GM19467 (cell line): ENCODE measurements around the gene TOR2A.
"Not testable (repeated sequence)": the region's sequence is repeated elsewhere in the genome, so short reads cannot be mapped to it uniquely, and the experiment has no call there.

Source experiments
- ATAC-seq: cut with Tn5 transposase; IDR thresholded peaks from one replicate; pipeline ENCODE4 v1.9.1; 2021; ENCODE audit warnings: mild to moderate bottlenecking, moderate library complexity; ENCODE audit not compliant: unreplicated experiment

The TOR2A gene

DNA sequence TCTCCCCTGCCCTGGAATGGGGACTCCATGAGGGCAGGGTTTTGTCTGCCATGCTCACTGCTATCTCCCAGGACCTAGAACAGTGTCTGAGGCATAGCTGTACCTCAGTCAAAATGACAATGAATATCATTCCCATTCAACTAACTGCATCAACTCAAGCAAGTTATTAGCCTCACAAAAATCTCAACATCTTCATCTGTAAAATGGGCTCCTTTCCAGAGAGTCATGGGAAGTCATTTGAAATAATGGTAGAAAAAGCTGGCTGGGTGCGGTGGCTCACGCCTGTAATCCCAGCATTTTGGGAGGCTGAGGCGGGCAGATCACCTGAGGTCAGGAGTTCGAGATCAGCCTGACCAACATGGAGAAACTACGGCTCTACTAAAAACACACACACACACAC, 34.0 kb upstream of the TOR2A start:
- no peak for ATAC-seq

GRCh38 chr9:127768698-127769097, 33.6 kb upstream of the TOR2A start:
- ATAC-seq, result no peak

GRCh38 chr9:127767909-127768331, 32.8 kb upstream of the TOR2A start:
- ATAC-seq, result no peak

DNA sequence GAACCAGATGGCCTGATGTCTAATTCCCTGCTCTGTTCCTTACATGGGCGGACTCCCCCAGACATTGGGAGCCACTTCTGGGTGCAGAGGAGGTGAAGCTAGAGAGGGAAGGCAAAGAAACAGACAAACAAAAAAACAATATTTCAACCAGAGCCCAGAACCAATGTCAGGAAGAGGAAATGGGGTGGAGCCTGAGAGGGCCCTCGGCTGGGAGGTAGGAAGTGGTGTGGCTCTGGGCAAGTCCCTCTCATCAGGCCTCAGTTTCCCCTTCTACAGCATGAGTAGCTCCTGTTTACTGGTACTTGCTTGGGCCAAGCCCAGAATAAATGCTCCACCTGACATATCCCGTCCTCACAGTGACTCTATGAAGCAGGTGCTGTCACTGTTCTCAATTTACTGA, 32.3 kb upstream of the TOR2A start:
- no peak for ATAC-seq

DNA sequence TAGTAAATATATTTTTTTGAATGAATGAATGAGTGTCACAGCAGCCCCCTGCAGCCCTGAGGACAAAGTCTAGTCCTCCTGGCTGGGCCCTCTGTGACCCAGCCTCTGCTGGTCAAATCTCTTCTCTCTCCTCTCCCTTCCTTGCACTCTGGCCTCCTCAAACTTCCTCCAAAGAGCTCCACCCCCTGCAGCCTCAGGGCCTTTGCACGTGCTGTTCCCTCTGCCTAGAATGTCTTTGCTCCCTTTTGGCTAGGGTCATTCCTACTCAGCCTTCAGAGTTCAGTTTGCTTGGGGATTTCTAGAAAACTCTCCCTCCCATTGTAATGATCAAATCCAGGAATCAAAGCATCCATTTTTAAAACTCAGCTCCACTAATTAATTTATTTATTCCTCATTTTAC, 30.3 kb upstream of the TOR2A start:
- ATAC-seq, result no peak

DNA sequence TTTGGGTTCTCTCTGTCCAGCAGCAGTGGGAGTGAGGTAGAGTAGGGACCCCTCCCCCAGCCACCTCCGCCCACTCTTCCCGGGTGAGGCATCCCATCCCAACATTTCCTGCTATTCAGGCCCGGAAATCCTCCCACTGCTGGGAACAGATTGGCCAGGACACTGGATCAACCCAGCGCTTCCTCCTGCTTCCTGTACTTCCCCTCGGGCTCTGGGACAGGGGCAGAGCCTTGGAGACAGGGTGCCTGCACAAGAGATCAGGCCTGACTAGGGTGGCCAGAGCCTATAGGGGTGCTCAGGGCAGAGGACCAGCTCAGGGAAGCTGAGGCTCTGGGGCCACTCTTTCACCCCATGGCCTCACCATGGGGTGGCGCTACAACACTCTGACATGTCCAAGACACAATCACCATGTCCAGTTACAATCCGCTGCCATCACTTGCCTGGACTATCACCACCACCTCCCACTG, 28.9 kb upstream of the TOR2A start:
- ATAC-seq, result no peak

DNA sequence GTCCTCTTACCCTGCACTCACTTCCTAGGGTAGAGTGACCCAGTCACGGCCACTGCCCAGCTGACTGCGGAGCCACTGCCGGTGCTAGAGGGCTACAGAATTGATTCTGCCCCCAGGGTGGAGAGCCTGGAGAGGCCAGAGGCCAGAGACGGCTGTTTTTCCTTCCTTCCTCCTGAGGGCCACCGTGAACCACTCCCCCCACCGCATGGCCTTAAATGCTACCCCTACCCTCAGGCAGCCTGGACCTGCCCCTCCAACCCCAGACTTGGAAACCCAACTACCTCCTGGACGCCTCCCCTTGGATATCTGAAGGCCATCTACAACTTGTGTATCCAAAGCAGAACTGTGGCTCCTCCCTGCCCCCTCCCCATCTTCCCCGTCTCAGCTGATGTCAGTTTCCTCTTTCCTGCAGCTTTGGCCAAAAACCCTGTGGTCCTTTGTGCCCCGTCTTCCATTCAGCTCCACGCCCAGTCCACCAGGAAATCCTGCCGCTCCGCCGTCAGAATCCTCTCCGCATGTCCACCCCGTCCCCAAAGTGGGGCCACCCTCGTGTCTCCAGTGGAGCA, 27.1 kb upstream of the TOR2A start:
- ATAC-seq, result no peak

DNA sequence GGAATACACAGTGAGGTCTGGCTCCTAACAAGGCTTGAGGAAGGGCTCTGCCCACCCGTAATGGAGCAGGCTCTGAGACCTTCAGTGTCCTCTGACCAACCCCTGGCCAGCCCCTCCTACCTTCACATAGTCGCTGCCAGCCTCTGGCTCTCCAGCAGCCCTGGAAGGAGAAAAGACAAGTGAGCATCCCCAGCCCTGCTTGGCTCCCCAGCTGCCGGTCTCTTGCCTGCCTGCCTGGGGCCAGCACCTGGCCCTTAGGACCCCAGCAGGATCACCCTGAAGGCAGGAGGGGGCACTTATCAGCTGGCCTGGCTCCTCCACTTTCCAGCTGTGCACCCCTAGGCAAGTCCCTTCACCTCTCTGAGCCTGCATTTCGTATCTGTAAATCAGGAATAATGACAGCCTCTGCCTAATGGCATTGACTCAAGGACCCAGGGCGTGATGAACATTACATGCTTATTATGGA, 26.4 kb upstream of the TOR2A start:
- no peak for ATAC-seq

DNA sequence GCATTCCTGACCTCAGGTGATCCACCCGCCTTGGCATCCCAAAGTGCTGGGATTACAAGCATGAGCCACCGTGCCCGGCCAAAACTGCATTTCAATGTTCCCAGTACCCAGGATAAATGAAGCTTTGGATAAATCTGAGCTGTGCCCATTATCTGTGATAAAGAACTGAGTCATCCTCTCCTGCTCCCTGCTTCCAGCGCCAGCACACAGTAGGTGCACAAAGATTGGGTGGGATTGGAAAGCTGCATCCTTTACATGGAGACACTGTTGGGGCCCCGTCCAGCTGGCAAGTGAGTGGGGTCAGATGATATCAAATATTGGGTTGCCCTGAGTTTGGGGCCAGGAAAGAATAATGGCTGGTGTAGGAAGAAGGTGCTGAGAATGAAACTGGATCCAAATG, 26.0 kb upstream of the TOR2A start:
- no peak for ATAC-seq

- ATAC-seq, result no peak
Measured at GRCh38 chr9:127758843-127759242, 23.7 kb upstream of the TOR2A start.

DNA sequence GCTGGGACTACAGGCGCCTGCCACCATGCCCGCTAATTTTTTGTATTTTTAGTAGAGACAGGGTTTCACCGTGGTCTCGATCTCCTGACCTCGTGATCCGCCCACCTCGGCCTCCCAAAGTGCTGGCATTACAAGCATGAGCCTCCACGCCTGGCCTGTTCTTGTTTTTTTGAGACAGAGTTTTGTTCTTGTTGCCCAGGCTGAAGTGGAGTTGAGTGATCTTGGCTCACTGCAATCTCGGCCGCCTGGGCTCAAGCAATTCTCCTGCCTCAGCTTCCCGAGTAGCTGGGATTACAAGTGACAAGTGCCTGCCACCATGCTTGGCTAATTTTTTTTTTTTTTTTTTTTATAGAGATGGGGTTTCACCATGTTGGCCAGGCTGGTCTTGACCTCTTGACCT, 21.7 kb upstream of the TOR2A start:
- ATAC-seq, result not testable (repeated sequence)

GRCh38 chr9:127756233-127756632, 21.1 kb upstream of the TOR2A start:
- ATAC-seq, result no peak

DNA sequence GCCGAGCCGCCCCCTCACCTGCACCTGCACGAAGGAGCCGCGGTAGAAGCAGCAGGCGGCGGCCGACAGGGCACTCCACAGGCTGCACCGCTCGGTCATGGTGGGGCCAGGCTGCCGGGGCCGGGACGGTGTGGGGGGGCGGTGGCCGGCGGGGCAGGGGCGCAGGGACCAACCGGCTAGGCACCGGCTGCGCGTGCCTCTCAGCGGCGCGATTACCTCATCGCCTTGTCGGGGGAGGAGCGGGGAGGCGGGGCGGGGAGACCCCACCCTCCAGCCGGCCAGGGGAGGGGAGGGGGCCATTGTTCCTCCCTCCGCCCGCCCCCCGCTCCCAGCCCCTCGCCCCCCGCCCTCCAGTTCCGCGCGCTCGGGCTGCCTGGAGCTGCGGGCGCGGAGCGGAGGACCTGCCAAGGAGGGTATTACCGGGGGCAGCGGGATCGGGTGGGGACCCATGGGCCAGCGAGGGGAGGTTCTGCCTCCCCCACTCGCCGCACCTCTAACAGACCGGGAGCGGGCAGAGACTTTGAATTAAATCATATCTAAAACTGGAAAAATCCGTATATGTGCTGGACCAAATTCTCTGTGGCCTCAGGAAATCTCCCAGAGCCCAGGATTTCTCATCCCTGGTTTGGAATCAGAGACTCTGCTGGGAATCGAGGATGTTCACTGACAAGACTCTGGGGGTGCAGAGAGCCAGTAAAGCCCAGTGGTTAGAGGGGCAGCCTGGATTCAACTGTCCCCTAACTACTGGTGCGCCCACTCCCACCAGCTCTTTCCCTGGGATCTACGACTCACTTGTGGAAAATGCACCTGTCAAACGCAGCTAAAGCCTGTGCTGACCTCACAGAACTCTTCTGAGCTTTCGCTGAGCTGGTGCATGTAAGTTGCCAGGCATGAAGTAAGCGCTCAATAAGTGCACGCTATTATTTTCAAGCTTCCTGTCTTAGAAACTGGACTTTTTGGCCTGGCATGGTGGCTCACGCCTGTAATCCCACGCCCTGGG, 20.3 kb upstream of the TOR2A start:
- no peak for ATAC-seq

DNA sequence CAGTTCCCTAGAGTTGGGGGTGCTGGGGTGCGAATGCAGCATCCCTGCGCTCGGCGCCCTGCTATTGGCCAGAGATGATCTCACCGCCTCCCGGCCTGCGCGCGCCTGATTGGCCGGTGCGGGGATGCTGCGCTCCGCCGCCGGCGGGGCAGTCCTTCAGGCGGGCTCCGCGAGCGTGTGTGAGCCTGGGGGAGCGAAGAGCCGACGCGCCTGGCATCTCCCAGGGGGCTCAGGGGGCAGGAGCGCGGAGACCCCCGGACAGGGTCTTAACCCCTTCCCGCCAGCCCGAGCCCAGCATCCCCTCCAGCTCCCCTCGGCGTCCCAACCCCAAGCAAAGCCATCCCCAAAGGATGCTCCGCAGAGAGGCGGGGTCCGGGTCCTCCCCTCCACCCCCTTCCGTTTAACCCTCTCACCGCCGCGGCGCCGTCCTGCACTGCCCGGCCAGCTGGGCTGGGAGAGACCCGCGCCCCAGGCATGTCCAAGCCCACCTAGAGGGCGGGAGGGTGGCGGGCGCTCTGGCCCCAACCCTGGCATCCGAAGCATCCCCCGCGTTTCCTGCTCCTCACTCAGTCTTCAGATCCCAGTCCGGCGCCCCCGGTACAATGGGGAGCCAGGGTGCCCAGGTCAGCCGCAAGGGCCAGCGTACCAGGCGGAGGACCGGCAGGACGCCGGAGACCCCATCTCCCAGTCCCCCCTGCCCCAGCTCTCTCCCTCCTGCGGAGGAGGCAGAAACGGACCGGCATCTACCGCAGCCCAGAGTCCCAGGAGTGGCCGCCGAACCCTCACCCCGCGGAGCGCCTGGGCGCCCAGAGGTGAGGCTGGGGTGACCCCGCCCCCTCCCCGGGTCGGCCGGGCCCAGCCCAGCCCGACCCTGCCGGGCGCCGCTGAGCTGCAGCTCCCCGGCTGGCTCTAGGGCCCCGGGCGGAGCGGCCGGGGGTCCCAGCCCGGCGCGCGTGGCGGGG, 19.3 kb upstream of the TOR2A start:
- ATAC-seq, result no peak

DNA sequence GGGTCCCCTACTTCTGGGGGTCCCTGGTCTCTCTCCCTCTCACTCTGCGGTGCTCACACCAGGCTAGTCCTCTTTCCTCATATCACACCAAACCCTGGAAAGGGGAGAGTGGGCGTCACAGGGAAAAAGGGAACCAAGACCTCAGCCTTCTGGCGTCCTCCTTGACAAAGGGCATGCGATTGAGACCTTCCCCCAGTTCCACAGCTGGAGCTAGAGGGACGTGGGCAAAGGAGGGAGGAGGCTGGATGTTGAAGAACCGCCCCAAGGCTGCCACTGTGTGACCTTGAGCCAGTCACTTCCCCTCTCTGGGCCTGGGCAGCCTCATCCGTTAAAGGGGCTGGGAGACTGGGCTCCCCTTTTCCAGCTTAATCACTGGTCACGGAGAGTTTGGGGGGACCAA, 18.5 kb upstream of the TOR2A start:
- ATAC-seq, result no peak

DNA sequence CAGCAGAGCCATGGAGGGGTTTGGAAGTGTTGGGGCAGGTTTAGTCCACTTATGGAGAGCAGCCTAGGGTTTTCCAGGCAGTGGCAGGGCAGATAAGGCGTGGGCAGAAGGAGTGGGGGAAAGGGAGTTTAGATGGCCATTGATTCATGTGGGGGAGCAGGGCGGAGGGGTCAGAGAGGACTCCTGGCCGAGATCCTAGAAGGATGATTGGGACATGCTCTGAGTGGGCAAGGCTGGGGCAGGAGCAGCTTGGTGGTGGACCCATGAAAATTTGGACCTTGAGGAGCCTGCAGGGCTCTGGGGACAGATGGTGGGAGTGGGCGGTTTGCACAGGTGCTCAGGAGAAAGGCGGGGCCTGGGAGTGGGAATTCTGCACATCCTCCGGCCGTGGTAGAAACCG, 18.1 kb upstream of the TOR2A start:
- no peak for ATAC-seq

DNA sequence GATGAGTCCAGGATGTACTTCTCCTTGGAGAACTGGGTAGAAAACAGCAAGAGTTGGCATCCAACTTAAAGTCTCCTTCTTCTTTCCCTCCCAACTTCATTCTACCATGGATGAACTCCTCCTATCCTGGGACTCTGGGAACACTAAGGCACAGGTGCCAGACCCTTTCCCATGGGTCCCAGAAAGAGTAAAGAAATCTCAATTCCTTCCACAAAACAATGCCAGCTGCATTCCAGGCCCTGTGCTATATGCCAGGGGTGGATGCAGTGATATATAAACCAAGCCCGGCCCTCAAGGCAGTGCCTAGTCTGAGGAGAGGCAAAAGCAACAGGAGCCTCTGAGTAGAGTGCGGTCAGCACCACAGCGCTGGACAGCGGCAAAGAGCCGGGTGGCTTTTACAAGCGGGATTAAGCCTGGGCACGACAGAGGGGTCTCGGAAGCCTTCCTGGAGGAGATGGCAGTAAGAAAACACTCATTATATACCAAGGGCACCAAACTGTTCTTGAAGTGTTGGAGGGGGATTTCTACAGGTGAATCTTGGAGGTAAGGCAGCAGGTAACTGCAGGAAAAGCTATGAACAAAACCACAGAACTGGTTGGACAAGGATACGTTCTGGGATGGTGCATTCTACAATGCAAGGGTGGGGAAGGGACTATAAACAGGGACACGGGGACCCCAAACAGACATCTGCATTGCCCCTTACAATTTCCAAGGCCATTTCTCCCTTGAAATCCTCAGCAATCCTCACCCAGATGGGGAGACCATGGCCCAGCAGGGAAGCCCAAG, 16.4 kb upstream of the TOR2A start:
- no peak for ATAC-seq

DNA sequence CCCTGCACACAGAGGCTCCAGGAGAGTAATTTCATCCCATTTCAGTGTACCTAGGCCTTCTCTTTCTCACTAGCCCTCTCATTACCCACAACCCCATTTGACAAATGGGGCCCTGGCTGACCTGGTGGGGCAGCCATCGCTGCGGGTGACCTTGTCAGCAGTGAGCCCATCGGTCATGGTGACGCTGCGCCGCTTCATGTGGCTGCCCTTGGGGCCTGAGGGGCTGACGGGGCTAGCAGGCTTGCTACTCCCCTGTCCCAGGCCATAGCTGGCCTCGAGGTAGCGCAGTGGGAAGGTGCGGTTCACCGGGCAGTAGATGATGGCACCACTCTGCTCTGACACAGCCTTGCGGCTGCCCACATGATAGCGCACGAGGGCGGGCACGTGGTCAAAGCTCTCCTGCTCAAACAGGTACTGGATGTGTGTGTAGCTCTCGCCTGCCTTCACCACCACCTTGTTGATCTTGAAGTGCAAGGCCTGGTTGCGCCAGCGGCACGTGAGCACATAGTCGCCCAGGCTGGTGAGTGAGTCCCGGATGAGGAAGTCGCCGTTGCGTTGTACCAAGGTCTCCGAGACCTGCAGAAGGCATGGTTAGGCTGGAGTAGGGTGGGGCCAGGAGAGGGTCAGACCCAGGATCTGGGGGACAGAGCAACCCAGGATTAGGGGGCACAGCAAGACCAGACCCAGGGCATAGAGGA, 14.1 kb upstream of the TOR2A start:
- ATAC-seq, result no peak

DNA sequence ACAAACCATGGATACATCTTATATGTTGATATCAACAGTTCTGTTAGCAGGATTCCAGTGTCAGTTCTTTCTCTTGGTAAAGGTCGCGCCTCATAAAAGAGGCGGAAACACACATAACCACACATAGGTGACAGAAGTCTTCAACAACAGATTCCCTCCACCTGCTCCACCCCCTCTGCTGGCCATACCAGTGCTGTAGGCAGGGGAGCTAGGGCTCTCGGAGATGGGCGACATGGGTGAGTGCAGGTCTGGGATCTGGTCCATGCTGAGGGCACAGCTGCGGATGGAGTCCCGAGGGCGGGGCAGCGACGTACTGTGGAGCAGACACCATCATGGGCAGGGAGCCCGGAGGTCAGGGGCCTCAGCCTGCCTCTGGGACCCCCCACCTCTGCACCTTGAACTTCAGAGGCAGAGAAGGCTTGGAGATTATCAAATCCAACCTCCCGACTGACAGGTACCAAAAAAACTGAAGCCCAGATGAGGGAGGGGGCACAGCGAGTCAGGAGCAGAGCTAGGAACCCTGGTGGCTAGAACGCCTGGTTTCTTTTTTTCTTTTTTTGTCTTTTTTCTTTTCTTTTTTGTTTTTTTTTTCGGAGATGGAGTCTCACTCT, 12.0 kb upstream of the TOR2A start:
- no peak for ATAC-seq
